H1 (cell line): Measurements from ENCODE around the gene NCKIPSD. TPM values are rescaled to one million over a fixed set of nuclear protein-coding genes. Genes with fewer than 3 reads are reported as not detected.

Experiments used
- CTCF ChIA-PET: fragments of 300-600 bp; sonication (Branson Sonifier 250); formaldehyde crosslinking; loops from one replicate; lab custom pipeline; 2021; ENCODE audit not compliant: partially characterized antibody; lab: Charles Lee
- POLR2A ChIA-PET: fragments of 300-600 bp; sonication (Branson Sonifier 250); formaldehyde crosslinking; loops from one replicate; lab custom pipeline; 2021; ENCODE audit warnings: inconsistent platforms; ENCODE audit not compliant: partially characterized antibody; lab: Charles Lee
- DNase-seq, 2 experiments: peaks; one replicate each; pipeline versions ENCODE4 v3.0.0 to v3.0.0-alpha.2; 2010 to 2022; ENCODE audit warnings: low spot score in 2 of 2, low read depth in 1 of 2, mixed read lengths in 1 of 2
- FAIRE-seq: peaks from 2 replicates; lab custom pipeline; 2011; peaks lifted over from hg19 to GRCh38; lab: Jason Lieb, UNC
- H2AFZ ChIP-seq: 2 replicates; pipeline ENCODE4 v1.8.1; 2012; ENCODE audit warnings: low read length, inconsistent platforms
- H2AK5ac ChIP-seq: 2 replicates; pipeline ENCODE4 v1.6.1; 2013; ENCODE audit warnings: low read depth, low read length
- H2BK120ac ChIP-seq: replicated peaks from 2 replicates; pipeline ENCODE3; 2013; ENCODE audit warnings: low read depth, low read length, inconsistent platforms
- H2BK12ac ChIP-seq: 2 replicates; pipeline ENCODE4 v1.6.1; 2013; ENCODE audit warnings: low read depth, low read length
- H2BK15ac ChIP-seq: 2 replicates; pipeline ENCODE4 v1.6.1; 2013; ENCODE audit warnings: low read length
- H2BK20ac ChIP-seq: 2 replicates; pipeline ENCODE4 v1.6.1; 2013; ENCODE audit warnings: low read length
- H2BK5ac ChIP-seq: 2 replicates; pipeline ENCODE4 v1.6.1; 2013; ENCODE audit warnings: low read depth, low read length
- H3K14ac ChIP-seq: 2 replicates; pipeline ENCODE4 v1.6.1; 2013; ENCODE audit warnings: inconsistent platforms; ENCODE audit not compliant: insufficient read length
- H3K18ac ChIP-seq: 2 replicates; pipeline ENCODE4 v1.6.1; 2013; ENCODE audit warnings: low read length; ENCODE audit errors: extremely low read depth
- H3K23ac ChIP-seq: 2 replicates; pipeline ENCODE4 v1.6.1; 2013; ENCODE audit warnings: inconsistent platforms; ENCODE audit not compliant: insufficient read length
- H3K23me2 ChIP-seq: 2 replicates; pipeline ENCODE4 v1.6.1; 2013; ENCODE audit warnings: low read depth, low read length
- H3K27ac ChIP-seq: 2 replicates; pipeline ENCODE4 v1.6.1; 2011; ENCODE audit warnings: low read depth, low read length, inconsistent platforms
- H3K27me3 ChIP-seq, 4 experiments: replicated peaks in 1 of 4; 1 replicate in 1 of 4; 2 replicates in 3 of 4; pipeline versions ENCODE4 v1.6.1 to v1.8.1; 2011 to 2013; ENCODE audit warnings: low read length in 3 of 4, mild to moderate bottlenecking in 3 of 4, inconsistent platforms in 2 of 4, mixed read lengths in 2 of 4, moderate library complexity in 1 of 4; ENCODE audit not compliant: control insufficient read depth in 3 of 4, insufficient read depth in 3 of 4; ENCODE audit errors: extremely low read depth in 1 of 4
- H3K36me3 ChIP-seq, 4 experiments: 2 replicates each; pipeline versions ENCODE4 v1.6.1 to v1.8.1; 2011 to 2013; ENCODE audit warnings: mild to moderate bottlenecking in 4 of 4, low read length in 3 of 4, moderate library complexity in 2 of 4, control low read depth in 1 of 4, inconsistent platforms in 1 of 4; ENCODE audit not compliant: insufficient read depth in 4 of 4, control insufficient read depth in 2 of 4
- H3K4ac ChIP-seq: replicated peaks from 2 replicates; pipeline ENCODE3; 2013; ENCODE audit warnings: low read length, low read depth, mixed read lengths, inconsistent platforms; ENCODE audit not compliant: insufficient read length
- H3K4me1 ChIP-seq, 4 experiments: replicated peaks in 1 of 4; 1 replicate in 1 of 4; 2 replicates in 3 of 4; pipeline versions ENCODE4 v1.6.1 to v1.8.1; 2011 to 2013; ENCODE audit warnings: low read length in 3 of 4, inconsistent platforms in 2 of 4, mixed read lengths in 1 of 4; ENCODE audit not compliant: insufficient read depth in 4 of 4, control insufficient read depth in 3 of 4
- H3K4me2 ChIP-seq, 2 experiments: 2 replicates each; pipeline versions ENCODE4 v1.6.1 to v1.8.1; 2011 to 2013; ENCODE audit warnings: low read depth in 2 of 2, low read length in 2 of 2, control low read depth in 1 of 2, inconsistent platforms in 1 of 2, mild to moderate bottlenecking in 1 of 2; ENCODE audit not compliant: insufficient read depth in 1 of 2
- H3K4me3 ChIP-seq, 4 experiments: fragments of 200-600, 300-600 bp in 1 of 4; sonication (generic), shearing (Covaris generic), sonication (Bioruptor Twin) in 1 of 4; 2 replicates each; pipeline versions ENCODE4 v1.5.1 to v1.8.1; 2011 to 2016; ENCODE audit warnings: low read length in 4 of 4, low read depth in 3 of 4, control low read depth in 2 of 4, inconsistent platforms in 2 of 4, mild to moderate bottlenecking in 2 of 4, mixed read lengths in 1 of 4, moderate library complexity in 1 of 4; ENCODE audit not compliant: insufficient read depth in 2 of 4; ENCODE audit errors: extremely low read depth in 1 of 4
- H3K56ac ChIP-seq: replicated peaks from 2 replicates; pipeline ENCODE3; 2013; ENCODE audit warnings: low read depth, mild to moderate bottlenecking, mixed read lengths, low read length, inconsistent platforms; ENCODE audit not compliant: insufficient read length
- H3K79me1 ChIP-seq: 2 replicates; pipeline ENCODE4 v1.6.1; 2013; ENCODE audit warnings: low read depth, low read length, control low read depth
- H3K79me2 ChIP-seq, 2 experiments: 2 replicates each; pipeline versions ENCODE4 v1.6.1 to v1.8.1; 2012 to 2013; ENCODE audit warnings: low read length in 2 of 2, mild to moderate bottlenecking in 2 of 2, inconsistent platforms in 1 of 2; ENCODE audit not compliant: insufficient read depth in 2 of 2, control insufficient read depth in 1 of 2
- H3K9ac ChIP-seq, 4 experiments: replicated peaks in 1 of 4; 1 replicate in 1 of 4; 2 replicates in 3 of 4; pipeline versions ENCODE4 v1.6.1 to v1.8.1; 2011 to 2013; ENCODE audit warnings: low read depth in 3 of 4, low read length in 3 of 4, control low read depth in 2 of 4, mild to moderate bottlenecking in 2 of 4, moderate library complexity in 2 of 4, inconsistent platforms in 1 of 4; ENCODE audit errors: extremely low read depth in 1 of 4
- H3K9me3 ChIP-seq, 2 experiments: 2 replicates each; pipeline versions ENCODE4 v1.6.1 to v1.8.1; 2012 to 2013; ENCODE audit warnings: mild to moderate bottlenecking in 2 of 2, moderate library complexity in 2 of 2, control low read depth in 1 of 2, inconsistent platforms in 1 of 2, low read depth in 1 of 2, low read length in 1 of 2, mixed read lengths in 1 of 2; ENCODE audit not compliant: insufficient read depth in 2 of 2
- H4K20me1 ChIP-seq, 2 experiments: replicated peaks in 1 of 2; 2 replicates each; pipeline versions ENCODE3 to v1.8.1; 2011 to 2013; ENCODE audit warnings: inconsistent platforms in 2 of 2, low read length in 2 of 2, mild to moderate bottlenecking in 1 of 2; ENCODE audit not compliant: insufficient read depth in 2 of 2, control insufficient read depth in 1 of 2
- H4K5ac ChIP-seq: 2 replicates; pipeline ENCODE4 v1.6.1; 2013; ENCODE audit warnings: low read length, low read depth, mixed read lengths, inconsistent platforms; ENCODE audit not compliant: insufficient read length
- H4K8ac ChIP-seq: 2 replicates; pipeline ENCODE4 v1.8.0; 2013; ENCODE audit warnings: mild to moderate bottlenecking, moderate library complexity, low read length, inconsistent platforms; ENCODE audit not compliant: insufficient read depth; ENCODE audit errors: extremely low read depth
- H4K91ac ChIP-seq: replicated peaks from 2 replicates; pipeline ENCODE3; 2013; ENCODE audit warnings: low read length, mixed read lengths, inconsistent platforms; ENCODE audit not compliant: insufficient read length
- BACH1 ChIP-seq: IDR thresholded peaks from 2 replicates; pipeline ENCODE4 v1.6.1; 2012; ENCODE audit warnings: low read length, improper control_type of control experiment
- NANOG ChIP-seq: IDR thresholded peaks from 2 replicates; pipeline ENCODE4 v1.6.1; 2011; ENCODE audit warnings: low read length, low read depth, mild to moderate bottlenecking, inconsistent platforms; ENCODE audit not compliant: insufficient read depth, poor library complexity, severe bottlenecking
- SIX5 ChIP-seq: IDR thresholded peaks from 2 replicates; pipeline ENCODE4 v1.6.1; 2011; ENCODE audit warnings: mild to moderate bottlenecking, low read depth, low read length
- SP2 ChIP-seq: IDR thresholded peaks from 2 replicates; pipeline ENCODE4 v1.6.1; 2012; ENCODE audit warnings: mild to moderate bottlenecking, low read length, inconsistent platforms
- TAF1 ChIP-seq: IDR thresholded peaks from 2 replicates; pipeline ENCODE4 v1.6.1; 2011; ENCODE audit warnings: mild to moderate bottlenecking, low read depth, low read length
- YY1 ChIP-seq: IDR thresholded peaks from 2 replicates; pipeline ENCODE4 v1.6.1; 2011; ENCODE audit warnings: low read depth, mild to moderate bottlenecking, low read length
- ZNF274 ChIP-seq: IDR thresholded peaks from 2 replicates; pipeline ENCODE4 v1.7.0; 2012; ENCODE audit warnings: low read length, borderline replicate concordance; ENCODE audit errors: extremely low read depth
- polyA plus RNA-seq, 7 experiments: library from polyadenylated mRNA; depleted of rRNA in 3 of 7; stranded (reverse) in 5 of 7; unstranded in 2 of 7; fragments of >200 nt in 5 of 7; fragments of 200-250 nt in 2 of 7; gene quantifications; 1 replicate in 5 of 7; 2 replicates in 1 of 7; 4 replicates in 1 of 7; pipeline versions ENCODE4 v1.2.1 to v1.2.3, GENCODE V29; 2011 to 2013; ENCODE audit warnings: missing spikeins in 2 of 7, mixed read lengths in 2 of 7
- total RNA-seq: library from RNA; stranded (reverse); fragmentation: NEBNext Ultra II Directional; extraction: Animal tissue kit (Norgen Biotek cat#: 25700); gene quantifications from 2 replicates; pipeline ENCODE4 v1.2.1, GENCODE V29; 2021
- TF ChIP-seq, protein P1 (sequence below): IDR thresholded peaks from 2 replicates; pipeline ENCODE4 v1.6.1; 2012; ENCODE audit warnings: inconsistent platforms

NCKIPSD gene
- total and polyA plus RNA-seq, 2 of the 8 experiments (the other 6 are each of a cell fraction or from before 2014, with no cell fraction given): 34.7 to 91.8 TPM

DNA sequence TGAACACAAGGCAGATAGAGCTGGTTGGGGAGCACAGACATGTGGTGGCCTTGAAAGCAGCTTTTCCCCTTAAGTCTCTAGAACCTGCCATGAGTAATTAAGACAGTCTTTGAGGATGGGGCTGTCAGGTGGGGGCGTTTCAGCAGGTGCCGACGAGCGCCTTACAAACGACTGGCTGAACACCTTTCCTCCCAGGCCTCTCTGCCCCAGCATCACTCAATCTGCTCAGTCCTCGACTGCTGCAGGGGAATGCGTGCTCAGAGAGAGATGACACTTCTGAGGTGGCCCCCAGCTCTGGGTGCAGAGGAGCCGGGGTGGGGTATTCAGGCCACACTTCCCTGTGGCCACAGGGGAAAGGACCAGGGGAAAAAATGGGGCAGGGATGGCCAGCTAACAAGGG, 8.1 kb upstream of the NCKIPSD start (continued):
- TF ChIP-seq TAF1: no peak

DNA sequence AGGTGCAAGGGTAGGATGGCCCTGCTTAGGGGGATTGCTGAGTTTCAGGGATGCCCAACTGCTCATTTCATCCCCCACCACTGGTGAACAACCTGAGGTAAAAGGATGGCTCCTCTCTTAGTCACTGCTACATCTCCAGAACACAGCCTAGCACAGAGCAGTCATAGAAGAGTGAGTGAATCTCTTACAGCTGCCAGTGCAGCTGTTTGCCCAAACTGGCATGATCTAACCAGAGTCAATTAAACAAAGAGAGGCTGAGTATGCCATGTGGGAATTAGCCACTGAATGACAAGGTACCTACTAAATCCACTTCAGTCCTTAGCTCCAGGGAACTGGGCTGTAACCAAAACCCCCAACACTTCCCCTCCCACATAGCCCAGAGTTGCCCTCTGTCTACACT, 6.8 kb upstream of the NCKIPSD start:
- peaks cover 47 to 81% (median 65%) of the 10 kb centered on the region in 4 experiments for H3K36me3 ChIP-seq
- CTCF ChIA-PET: interaction anchor here (1.6 to 1.8 kb wide), 2 partner anchors 44 to 47 kb away, joined by 5 read pairs; no protein-coding TSS in a partner anchor
- peaks cover 7 to 46% of the 10 kb centered on the region in 2 experiments for H3K79me2 ChIP-seq
- H3K4me1 ChIP-seq: peaks cover 6 to 7% (median 6%) of the 10 kb centered on the region in 4 experiments
- H3K27ac ChIP-seq: no peak overlapping the region
- H3K9ac ChIP-seq: no peak overlapping the region
- H4K5ac ChIP-seq: no peak overlapping the region
- DNase-seq: no peak
- peaks cover 12% of the 10 kb centered on the region for H3K79me1 ChIP-seq
- no peak overlapping the region for H4K91ac ChIP-seq
- no peak overlapping the region for H3K4me2 ChIP-seq
- H2BK20ac ChIP-seq: no peak overlapping the region
- H2BK12ac ChIP-seq: no peak overlapping the region
- H2BK15ac ChIP-seq: no peak overlapping the region
- POLR2A ChIA-PET: interaction anchor here (0.8 to 13.3 kb wide), 4 partner anchors 17 to 315 kb away, joined by 3 to 187 read pairs (median 3); partner anchors contain the start of genes IP6K2 and WDR6
- no peaks in the 10 kb centered on the region for H3K23me2 ChIP-seq
- H4K8ac ChIP-seq: no peak overlapping the region
- no peaks in the 10 kb centered on the region for H3K27me3 ChIP-seq
- no peaks in the 10 kb centered on the region for H3K9me3 ChIP-seq
- no peak overlapping the region for H3K14ac ChIP-seq
- H3K56ac ChIP-seq: no peak overlapping the region
- no peak for FAIRE-seq
- no peak overlapping the region for H3K4me3 ChIP-seq
- H4K20me1 ChIP-seq: peaks cover 23 to 35% of the 10 kb centered on the region in 2 experiments
- TF ChIP-seq NANOG: no peak
- TF ChIP-seq, protein P1, sequence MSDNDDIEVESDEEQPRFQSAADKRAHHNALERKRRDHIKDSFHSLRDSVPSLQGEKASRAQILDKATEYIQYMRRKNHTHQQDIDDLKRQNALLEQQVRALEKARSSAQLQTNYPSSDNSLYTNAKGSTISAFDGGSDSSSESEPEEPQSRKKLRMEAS: no peak
- TF ChIP-seq YY1: no peak
- no peak for TF ChIP-seq SP2
- TF ChIP-seq ZNF274: no peak
- TF ChIP-seq BACH1: no peak
- TF ChIP-seq SIX5: no peak
- no peak overlapping the region for H3K18ac ChIP-seq
- H2BK120ac ChIP-seq: no peak overlapping the region
- H2AFZ ChIP-seq: no peak overlapping the region
- H2AK5ac ChIP-seq: no peak overlapping the region
- H3K23ac ChIP-seq: no peak overlapping the region
- H3K4ac ChIP-seq: no peak overlapping the region
- no peak overlapping the region for H2BK5ac ChIP-seq
